Measurements from ENCODE around the gene RBM17. TPM values are rescaled to one million over a fixed set of nuclear protein-coding genes. Genes with fewer than 3 reads are reported as not detected.
"Not testable (repeated sequence)": the region's sequence is repeated elsewhere in the genome, so short reads cannot be mapped to it uniquely, and the experiment has no call there.

Gene RBM17
- polyA plus RNA-seq, 1 experiment = 28.9 TPM

- ChIA-PET POLR2A (no interaction called here), CTCF (interaction anchor here (0.7 to 1.0 kb wide), 2 partner anchors 38 to 237 kb away, joined by 3 to 5 read pairs; partner anchors contain the start of gene PFKFB3)
- Histone ChIP-seq H3K27me3 (ENCODE audit: control insufficient read depth, insufficient read depth, low read length) (no peaks in the 10 kb centered on the region), H3K4me3 (ENCODE audit: low read depth, low read length) (peak overlapping the region; percentile 81), H3K36me3 (ENCODE audit: control insufficient read depth, insufficient read depth, low read length) (peaks cover 5% of the 10 kb centered on the region)
- TF ChIP-seq, protein P1, sequence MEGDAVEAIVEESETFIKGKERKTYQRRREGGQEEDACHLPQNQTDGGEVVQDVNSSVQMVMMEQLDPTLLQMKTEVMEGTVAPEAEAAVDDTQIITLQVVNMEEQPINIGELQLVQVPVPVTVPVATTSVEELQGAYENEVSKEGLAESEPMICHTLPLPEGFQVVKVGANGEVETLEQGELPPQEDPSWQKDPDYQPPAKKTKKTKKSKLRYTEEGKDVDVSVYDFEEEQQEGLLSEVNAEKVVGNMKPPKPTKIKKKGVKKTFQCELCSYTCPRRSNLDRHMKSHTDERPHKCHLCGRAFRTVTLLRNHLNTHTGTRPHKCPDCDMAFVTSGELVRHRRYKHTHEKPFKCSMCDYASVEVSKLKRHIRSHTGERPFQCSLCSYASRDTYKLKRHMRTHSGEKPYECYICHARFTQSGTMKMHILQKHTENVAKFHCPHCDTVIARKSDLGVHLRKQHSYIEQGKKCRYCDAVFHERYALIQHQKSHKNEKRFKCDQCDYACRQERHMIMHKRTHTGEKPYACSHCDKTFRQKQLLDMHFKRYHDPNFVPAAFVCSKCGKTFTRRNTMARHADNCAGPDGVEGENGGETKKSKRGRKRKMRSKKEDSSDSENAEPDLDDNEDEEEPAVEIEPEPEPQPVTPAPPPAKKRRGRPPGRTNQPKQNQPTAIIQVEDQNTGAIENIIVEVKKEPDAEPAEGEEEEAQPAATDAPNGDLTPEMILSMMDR (IDR thresholded peaks at IDR 0.05; ENCODE audit: insufficient read depth, low read depth, low read length) = no peak
- no peak for DNase-seq (ENCODE audit: low read depth)
Measured at GRCh38 chr10:6164271-6165095, 75.6 kb downstream of the RBM17 start.

- DNase-seq (ENCODE audit: low read depth) = no peak
- ChIA-PET POLR2A (no interaction called here), CTCF (interaction anchor here (1.5 kb wide), 1 partner anchor 37 kb away, joined by 6 read pairs; the partner anchor contains the start of gene PFKFB3)
- no peaks in the 10 kb centered on the region for H3K27me3 ChIP-seq (ENCODE audit: control insufficient read depth, insufficient read depth, low read length)
- no peak overlapping the region for H3K4me3 ChIP-seq (ENCODE audit: low read depth, low read length)
- TF ChIP-seq, protein P1 (IDR thresholded peaks at IDR 0.05; ENCODE audit: insufficient read depth, low read depth, low read length) = no peak
- H3K36me3 ChIP-seq (ENCODE audit: control insufficient read depth, insufficient read depth, low read length) = peaks cover 5% of the 10 kb centered on the region
Measured at GRCh38 chr10:6165221-6165725, 76.4 kb downstream of the RBM17 start.

DNA sequence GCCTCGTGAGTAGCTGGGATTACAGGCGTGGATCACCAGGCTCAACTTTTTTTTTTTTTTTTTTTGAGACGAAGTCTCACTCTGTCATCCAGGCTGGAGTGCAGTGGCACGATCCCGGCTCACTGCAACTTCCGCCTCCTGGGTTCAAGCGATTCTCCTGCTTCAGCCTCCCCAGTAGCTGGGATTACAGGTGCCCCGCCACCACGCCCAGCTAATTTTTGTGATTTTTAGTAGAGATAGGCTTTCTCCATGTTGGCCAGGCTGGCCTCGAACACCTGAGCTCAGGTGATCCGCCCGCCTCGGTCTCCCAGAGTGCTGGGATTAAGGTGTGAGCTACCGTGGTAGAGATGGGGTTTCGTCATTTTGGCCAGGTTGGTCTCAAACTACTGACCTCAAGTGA is 77.1 kb downstream of the RBM17 start:
- DNase-seq (ENCODE audit: low read depth); H3K27me3 ChIP-seq (ENCODE audit: control insufficient read depth, insufficient read depth, low read length); POLR2A ChIA-PET; H3K4me3 ChIP-seq (ENCODE audit: low read depth, low read length); H3K36me3 ChIP-seq (ENCODE audit: control insufficient read depth, insufficient read depth, low read length): not testable (repeated sequence)
- CTCF ChIA-PET = interaction anchor here (1.5 kb wide), 1 partner anchor 37 kb away, joined by 6 read pairs; the partner anchor contains the start of gene PFKFB3

Small RNA genes lying within 50 kb of the gene (small RNA-seq; reads per million reads assigned to genes)
- gene MIR3155A (ENCODE audit: insufficient read length, low read depth, low replicate concordance) = not detected

Other genes with a start within 250 kb of the RBM17 start
- 5.2 and 7.4 TPM in 2 replicates for gene ANKRD16, start 199.1 kb upstream of the RBM17 start, polyA plus RNA-seq (2011; rRNA removed)
- 61.8 and 82.5 TPM in 2 replicates for gene FBH1, start 198.8 kb upstream of the RBM17 start, polyA plus RNA-seq (2011; rRNA removed)
- gene IL15RA, start 111.5 kb upstream of the RBM17 start, polyA plus RNA-seq (2011; rRNA removed) = 4.6 and 7.5 TPM in 2 replicates
- not detected in 2 replicates for gene IL2RA, start 26.7 kb upstream of the RBM17 start, polyA plus RNA-seq (2011; rRNA removed)
- 15.6 and 30.7 TPM in 2 replicates for gene PFKFB3, start 113.9 kb downstream of the RBM17 start, polyA plus RNA-seq (2011; rRNA removed)

All from BJ (cell line).